ENCODE data around the gene NCKAP5. TPM values are rescaled to one million over a fixed set of nuclear protein-coding genes. Genes with fewer than 3 reads are reported as not detected.

Gene NCKAP5
- total and polyA plus RNA-seq, 2 of the 8 experiments (the other 6 are each of a cell fraction or from before 2014, with no cell fraction given), result 0.27 to 0.86 TPM

DNA sequence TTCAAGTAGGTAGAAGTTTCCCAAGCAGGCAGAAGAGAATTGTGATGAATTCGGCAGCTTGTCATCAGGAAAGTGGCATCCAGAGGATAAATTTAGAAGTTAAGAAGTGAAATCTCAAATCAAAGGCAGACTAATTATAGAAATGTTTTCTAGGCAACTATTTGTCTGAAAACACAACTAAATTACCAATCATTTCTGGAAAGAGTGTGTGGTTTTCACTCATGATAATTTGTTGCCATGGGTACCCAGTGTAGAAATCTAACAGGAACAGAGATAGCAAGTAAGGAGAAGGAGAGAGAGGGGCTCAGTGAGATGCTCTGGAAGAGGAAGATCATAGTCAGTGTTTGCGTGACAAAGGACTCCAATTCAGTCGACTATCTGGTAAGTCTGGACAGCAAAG, 208.1 kb downstream of the NCKAP5 start (continued):
- TF ChIP-seq CTCF (IDR thresholded peaks at IDR 0.05; ENCODE audit: control extremely low read depth in 1 of 3, insufficient read depth in 1 of 3, low read depth in 1 of 3, low read length in 3 of 3) (no peak), ATF2 (IDR thresholded peaks at IDR 0.05; ENCODE audit: low read length) (no peak)
